Measurements from ENCODE around the gene VRK3.

Gene VRK3

GRCh38 chr19:50007947-50008346, 17.2 kb downstream of the VRK3 start:
- Histone ChIP-seq H3K27ac (ENCODE audit: low read depth in 2 of 2, low read length in 2 of 2) (no peak overlapping the region), H3K9ac (ENCODE audit: low read depth in 1 of 2, low read length in 2 of 2) (no peak overlapping the region), H3K9me3 (ENCODE audit: control insufficient read depth in 2 of 2, low read length in 2 of 2) (no peaks in the 10 kb centered on the region), H3K4me3 (ENCODE audit: low read length in 2 of 2) (no peak overlapping the region), H3K4me1 (ENCODE audit: control insufficient read depth in 2 of 2, insufficient read depth in 2 of 2, low read length in 2 of 2) (peaks cover 2 to 4% of the 10 kb centered on the region in 2 donors), H3K36me3 (ENCODE audit: control insufficient read depth in 2 of 2, insufficient read depth in 2 of 2, low read length in 2 of 2) (peaks cover 50 to 53% of the 10 kb centered on the region in 2 donors), H3K27me3 (ENCODE audit: control insufficient read depth in 2 of 2, insufficient read depth in 2 of 2, low read length in 2 of 2) (no peaks in the 10 kb centered on the region)

- H3K27ac ChIP-seq (ENCODE audit: low read depth in 2 of 2, low read length in 2 of 2) = no peak overlapping the region
- no peak overlapping the region for H3K4me3 ChIP-seq (ENCODE audit: low read length in 2 of 2)
- peaks cover 2 to 4% of the 10 kb centered on the region in 2 donors for H3K4me1 ChIP-seq (ENCODE audit: control insufficient read depth in 2 of 2, insufficient read depth in 2 of 2, low read length in 2 of 2)
- H3K9me3 ChIP-seq (ENCODE audit: control insufficient read depth in 2 of 2, low read length in 2 of 2) = no peaks in the 10 kb centered on the region
- peaks cover 51 to 55% of the 10 kb centered on the region in 2 donors for H3K36me3 ChIP-seq (ENCODE audit: control insufficient read depth in 2 of 2, insufficient read depth in 2 of 2, low read length in 2 of 2)
- H3K9ac ChIP-seq (ENCODE audit: low read depth in 1 of 2, low read length in 2 of 2) = no peak overlapping the region
- no peaks in the 10 kb centered on the region for H3K27me3 ChIP-seq (ENCODE audit: control insufficient read depth in 2 of 2, insufficient read depth in 2 of 2, low read length in 2 of 2)
Measured at GRCh38 chr19:50007170-50007569, 18.0 kb downstream of the VRK3 start.

GRCh38 chr19:50005428-50005827, 19.7 kb downstream of the VRK3 start:
- no peaks in the 10 kb centered on the region for H3K9me3 ChIP-seq (ENCODE audit: control insufficient read depth in 2 of 2, low read length in 2 of 2)
- H3K4me1 ChIP-seq (ENCODE audit: control insufficient read depth in 2 of 2, insufficient read depth in 2 of 2, low read length in 2 of 2) = peaks cover 2 to 4% of the 10 kb centered on the region in 2 donors
- H3K4me3 ChIP-seq (ENCODE audit: low read length in 2 of 2) = no peak overlapping the region
- no peak overlapping the region for H3K9ac ChIP-seq (ENCODE audit: low read depth in 1 of 2, low read length in 2 of 2)
- H3K27me3 ChIP-seq (ENCODE audit: control insufficient read depth in 2 of 2, insufficient read depth in 2 of 2, low read length in 2 of 2) = no peaks in the 10 kb centered on the region
- H3K36me3 ChIP-seq (ENCODE audit: control insufficient read depth in 2 of 2, insufficient read depth in 2 of 2, low read length in 2 of 2) = peaks cover 59 to 67% of the 10 kb centered on the region in 2 donors
- no peak overlapping the region for H3K27ac ChIP-seq (ENCODE audit: low read depth in 2 of 2, low read length in 2 of 2)

- H3K9ac ChIP-seq (ENCODE audit: low read depth in 1 of 2, low read length in 2 of 2) = no peak overlapping the region
- H3K27ac ChIP-seq (ENCODE audit: low read depth in 2 of 2, low read length in 2 of 2) = peak overlapping the region in 1 of 2 donors; percentile 16
- H3K4me1 ChIP-seq (ENCODE audit: control insufficient read depth in 2 of 2, insufficient read depth in 2 of 2, low read length in 2 of 2) = peaks cover 2 to 4% of the 10 kb centered on the region in 2 donors
- H3K4me3 ChIP-seq (ENCODE audit: low read length in 2 of 2) = no peak overlapping the region
- H3K36me3 ChIP-seq (ENCODE audit: control insufficient read depth in 2 of 2, insufficient read depth in 2 of 2, low read length in 2 of 2) = peaks cover 66 to 79% of the 10 kb centered on the region in 2 donors
- H3K27me3 ChIP-seq (ENCODE audit: control insufficient read depth in 2 of 2, insufficient read depth in 2 of 2, low read length in 2 of 2) = no peaks in the 10 kb centered on the region
- H3K9me3 ChIP-seq (ENCODE audit: control insufficient read depth in 2 of 2, low read length in 2 of 2) = no peaks in the 10 kb centered on the region
Measured at GRCh38 chr19:50003810-50004419, 21.3 kb downstream of the VRK3 start.

- Histone ChIP-seq H3K36me3 (ENCODE audit: control insufficient read depth in 2 of 2, insufficient read depth in 2 of 2, low read length in 2 of 2) (peaks cover 60 to 75% of the 10 kb centered on the region in 2 donors), H3K27me3 (ENCODE audit: control insufficient read depth in 2 of 2, insufficient read depth in 2 of 2, low read length in 2 of 2) (no peaks in the 10 kb centered on the region), H3K4me1 (ENCODE audit: control insufficient read depth in 2 of 2, insufficient read depth in 2 of 2, low read length in 2 of 2) (peaks cover 2 to 4% of the 10 kb centered on the region in 2 donors), H3K9me3 (ENCODE audit: control insufficient read depth in 2 of 2, low read length in 2 of 2) (no peaks in the 10 kb centered on the region), H3K9ac (ENCODE audit: low read depth in 1 of 2, low read length in 2 of 2) (no peak overlapping the region), H3K4me3 (ENCODE audit: low read length in 2 of 2) (no peak overlapping the region), H3K27ac (ENCODE audit: low read depth in 2 of 2, low read length in 2 of 2) (no peak overlapping the region)
Measured at GRCh38 chr19:50003254-50003788, 21.9 kb downstream of the VRK3 start.

- no peak overlapping the region for H3K4me3 ChIP-seq (ENCODE audit: low read length in 2 of 2)
- H3K9me3 ChIP-seq (ENCODE audit: control insufficient read depth in 2 of 2, low read length in 2 of 2) = no peaks in the 10 kb centered on the region
- H3K27me3 ChIP-seq (ENCODE audit: control insufficient read depth in 2 of 2, insufficient read depth in 2 of 2, low read length in 2 of 2) = no peaks in the 10 kb centered on the region
- H3K27ac ChIP-seq (ENCODE audit: low read depth in 2 of 2, low read length in 2 of 2) = no peak overlapping the region
- peaks cover 58 to 71% of the 10 kb centered on the region in 2 donors for H3K36me3 ChIP-seq (ENCODE audit: control insufficient read depth in 2 of 2, insufficient read depth in 2 of 2, low read length in 2 of 2)
- peaks cover 2 to 4% of the 10 kb centered on the region in 2 donors for H3K4me1 ChIP-seq (ENCODE audit: control insufficient read depth in 2 of 2, insufficient read depth in 2 of 2, low read length in 2 of 2)
- no peak overlapping the region for H3K9ac ChIP-seq (ENCODE audit: low read depth in 1 of 2, low read length in 2 of 2)
Measured at GRCh38 chr19:50002386-50002960, 22.7 kb downstream of the VRK3 start.

- peaks cover 2 to 4% of the 10 kb centered on the region in 2 donors for H3K4me1 ChIP-seq (ENCODE audit: control insufficient read depth in 2 of 2, insufficient read depth in 2 of 2, low read length in 2 of 2)
- no peaks in the 10 kb centered on the region for H3K27me3 ChIP-seq (ENCODE audit: control insufficient read depth in 2 of 2, insufficient read depth in 2 of 2, low read length in 2 of 2)
- H3K9me3 ChIP-seq (ENCODE audit: control insufficient read depth in 2 of 2, low read length in 2 of 2) = no peaks in the 10 kb centered on the region
- no peak overlapping the region for H3K4me3 ChIP-seq (ENCODE audit: low read length in 2 of 2)
- no peak overlapping the region for H3K9ac ChIP-seq (ENCODE audit: low read depth in 1 of 2, low read length in 2 of 2)
- H3K27ac ChIP-seq (ENCODE audit: low read depth in 2 of 2, low read length in 2 of 2) = no peak overlapping the region
- peaks cover 51 to 69% of the 10 kb centered on the region in 2 donors for H3K36me3 ChIP-seq (ENCODE audit: control insufficient read depth in 2 of 2, insufficient read depth in 2 of 2, low read length in 2 of 2)
Measured at GRCh38 chr19:50001775-50002174, 23.4 kb downstream of the VRK3 start.

- Histone ChIP-seq H3K27me3 (ENCODE audit: control insufficient read depth in 2 of 2, insufficient read depth in 2 of 2, low read length in 2 of 2) (no peaks in the 10 kb centered on the region), H3K4me3 (ENCODE audit: low read length in 2 of 2) (no peak overlapping the region), H3K9ac (ENCODE audit: low read depth in 1 of 2, low read length in 2 of 2) (no peak overlapping the region), H3K36me3 (ENCODE audit: control insufficient read depth in 2 of 2, insufficient read depth in 2 of 2, low read length in 2 of 2) (peaks cover 48 to 70% of the 10 kb centered on the region in 2 donors), H3K4me1 (ENCODE audit: control insufficient read depth in 2 of 2, insufficient read depth in 2 of 2, low read length in 2 of 2) (peaks cover 2 to 4% of the 10 kb centered on the region in 2 donors), H3K9me3 (ENCODE audit: control insufficient read depth in 2 of 2, low read length in 2 of 2) (no peaks in the 10 kb centered on the region), H3K27ac (ENCODE audit: low read depth in 2 of 2, low read length in 2 of 2) (no peak overlapping the region)
Measured at GRCh38 chr19:50000841-50001557, 24.2 kb downstream of the VRK3 start.

GRCh38 chr19:50000038-50000840, 24.9 kb downstream of the VRK3 start:
- Histone ChIP-seq H3K9ac (ENCODE audit: low read depth in 1 of 2, low read length in 2 of 2) (no peak overlapping the region), H3K36me3 (ENCODE audit: control insufficient read depth in 2 of 2, insufficient read depth in 2 of 2, low read length in 2 of 2) (peaks cover 48 to 67% of the 10 kb centered on the region in 2 donors), H3K4me3 (ENCODE audit: low read length in 2 of 2) (no peak overlapping the region), H3K4me1 (ENCODE audit: control insufficient read depth in 2 of 2, insufficient read depth in 2 of 2, low read length in 2 of 2) (peaks cover 2 to 4% of the 10 kb centered on the region in 2 donors), H3K27me3 (ENCODE audit: control insufficient read depth in 2 of 2, insufficient read depth in 2 of 2, low read length in 2 of 2) (no peaks in the 10 kb centered on the region), H3K9me3 (ENCODE audit: control insufficient read depth in 2 of 2, low read length in 2 of 2) (no peaks in the 10 kb centered on the region), H3K27ac (ENCODE audit: low read depth in 2 of 2, low read length in 2 of 2) (no peak overlapping the region)

Measured in mucosa of rectum (tissue), 2 donors.